NT2/D1 (cell line): ENCODE measurements around the gene F5.

Source experiments
- YY1 ChIP-seq: IDR thresholded peaks from 2 replicates; pipeline ENCODE4 v1.6.1; 2011; ENCODE audit not compliant: insufficient read length, insufficient read depth
- ZNF274 ChIP-seq: IDR thresholded peaks from 2 replicates; pipeline ENCODE4 v1.6.1; 2011; ENCODE audit warnings: mild to moderate bottlenecking, low read depth, low read length

- TF ChIP-seq ZNF274 = no peak
- no peak for TF ChIP-seq YY1
Measured at GRCh38 chr1:169499807-169500206, 86.5 kb downstream of the F5 start.
